Measurements from ENCODE around the gene PNMA6E.

Gene PNMA6E

DNA sequence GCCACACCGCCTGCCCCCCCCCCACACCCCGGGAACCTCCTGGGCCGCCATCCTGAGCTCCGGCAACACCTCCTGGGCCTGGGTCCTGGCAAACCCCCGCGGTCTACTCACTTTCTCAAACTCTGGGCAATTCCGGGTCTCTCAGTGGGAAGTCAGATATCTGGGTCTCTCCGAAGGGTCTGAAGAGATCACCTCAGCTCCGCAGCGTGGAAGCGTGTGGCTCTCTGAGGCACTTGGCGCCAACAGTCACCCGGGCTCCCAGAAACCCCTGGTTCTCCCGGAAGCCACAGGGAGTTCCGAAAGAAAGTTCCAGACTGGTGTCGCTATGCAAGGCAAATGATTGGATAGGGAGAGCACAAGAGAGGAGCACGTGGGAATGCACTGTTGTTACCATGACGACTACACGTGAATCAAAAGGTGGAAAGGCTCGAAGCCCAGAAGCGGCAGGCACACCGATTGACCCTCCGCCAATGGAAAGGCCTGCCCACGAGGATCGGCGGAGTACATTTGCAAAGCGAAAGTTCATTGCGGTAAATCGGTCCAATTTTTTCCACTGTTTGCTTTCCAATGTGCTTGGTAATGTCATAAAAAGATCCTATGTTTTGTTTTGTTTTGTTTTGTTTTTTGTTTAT is at the start of gene PNMA6E:
Gene PNMA6E, minus strand, starts transcription at position 218 of the 632 bp plus-strand sequence. CDS start 2,501 bp downstream, outside the sequence.
- no peak for DNase-seq

DNA sequence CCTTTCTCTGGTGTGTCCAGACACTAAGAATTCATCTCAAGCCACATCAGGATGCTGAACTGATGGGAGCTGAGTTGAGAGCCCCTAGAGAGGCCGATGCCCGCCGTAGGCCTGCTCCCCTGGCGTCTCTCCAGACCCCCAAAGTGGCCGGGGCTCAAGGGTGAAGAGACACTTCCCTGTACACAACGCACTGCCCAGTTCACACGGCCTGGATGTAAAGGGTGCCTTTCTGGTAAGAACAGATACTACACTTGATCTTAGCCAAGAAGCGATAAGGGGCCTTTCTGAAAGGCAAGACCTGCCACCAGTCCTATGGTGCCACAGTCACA is 49.8 kb upstream of the PNMA6E start:
- DNase-seq = no peak

DNA sequence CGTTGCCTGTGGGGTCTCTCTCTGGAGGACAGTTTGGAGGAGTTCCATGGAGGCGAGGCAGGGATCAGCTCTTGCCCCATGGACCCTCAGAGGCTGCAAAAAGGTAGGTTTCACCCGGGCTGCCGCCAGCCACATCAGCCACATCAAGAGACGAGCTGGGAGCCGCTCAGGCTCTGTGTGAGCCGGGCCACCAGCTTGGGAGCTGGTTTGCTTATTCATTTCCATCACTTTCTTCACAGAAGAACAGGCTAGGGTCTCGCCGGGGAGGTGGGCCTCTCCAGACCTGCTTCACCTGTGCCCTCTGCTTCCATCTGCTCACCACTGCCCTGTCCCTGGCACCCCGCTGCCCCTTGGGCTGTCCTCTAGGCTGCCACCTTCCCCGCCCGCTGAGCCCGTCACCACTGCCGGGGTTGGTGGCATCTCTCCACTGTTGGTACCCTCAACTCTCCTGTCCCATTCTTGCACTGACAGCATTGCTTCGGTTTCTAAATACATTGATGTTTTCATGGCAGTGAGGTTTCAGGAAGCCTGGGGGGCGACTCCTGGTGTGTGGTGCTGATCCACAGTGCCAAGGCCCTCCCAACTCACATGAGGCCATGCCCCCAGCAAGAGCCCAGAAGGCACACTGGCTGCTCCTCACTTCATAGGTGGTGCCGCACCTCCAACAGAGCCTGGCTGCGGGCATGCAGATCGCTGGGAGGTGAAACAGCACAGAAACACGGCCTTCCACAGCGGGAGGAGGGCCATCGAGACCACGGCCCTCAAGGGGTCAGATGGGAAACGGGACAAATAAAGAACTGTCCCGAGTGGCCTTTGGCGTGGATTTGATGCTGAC is 49.2 kb upstream of the PNMA6E start:
- DNase-seq = no peak

DNA sequence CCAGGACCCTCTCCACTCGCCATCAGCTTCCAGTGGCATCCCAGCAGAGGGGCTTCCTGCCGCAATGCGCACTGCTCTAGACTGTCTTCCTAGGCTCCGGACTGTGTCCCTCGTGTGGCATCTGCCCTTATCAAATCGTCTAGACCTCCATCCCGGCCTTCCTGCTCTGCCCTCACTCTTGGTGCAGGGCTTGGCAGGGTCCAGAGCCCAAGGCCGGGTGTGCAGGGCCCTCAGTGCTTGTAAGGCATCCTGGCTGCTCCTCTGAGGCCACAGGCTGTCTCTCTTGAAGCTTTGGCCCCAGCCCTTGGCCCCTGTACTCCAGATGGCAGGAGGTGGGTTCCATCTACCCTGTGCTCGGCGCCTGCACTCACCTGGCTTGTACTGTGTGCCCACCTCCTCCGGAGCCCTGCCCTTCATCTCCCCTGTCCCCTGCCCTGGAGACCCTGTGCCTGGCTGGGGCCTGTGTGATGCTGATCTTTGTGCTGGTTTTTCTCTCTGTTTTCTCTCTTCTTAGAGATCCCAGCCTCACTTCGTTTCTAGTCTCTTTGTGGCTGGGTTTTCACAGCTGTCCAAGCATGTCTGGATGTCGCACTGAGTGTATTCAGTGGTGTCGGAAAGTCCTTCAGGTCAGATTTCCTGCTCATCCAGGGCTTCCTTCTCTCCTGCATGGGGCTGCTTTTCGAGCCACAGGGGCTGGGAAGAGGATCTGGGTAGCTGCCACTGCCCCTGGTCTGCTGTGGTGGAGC is 48.4 kb upstream of the PNMA6E start:
- DNase-seq = no peak

DNA sequence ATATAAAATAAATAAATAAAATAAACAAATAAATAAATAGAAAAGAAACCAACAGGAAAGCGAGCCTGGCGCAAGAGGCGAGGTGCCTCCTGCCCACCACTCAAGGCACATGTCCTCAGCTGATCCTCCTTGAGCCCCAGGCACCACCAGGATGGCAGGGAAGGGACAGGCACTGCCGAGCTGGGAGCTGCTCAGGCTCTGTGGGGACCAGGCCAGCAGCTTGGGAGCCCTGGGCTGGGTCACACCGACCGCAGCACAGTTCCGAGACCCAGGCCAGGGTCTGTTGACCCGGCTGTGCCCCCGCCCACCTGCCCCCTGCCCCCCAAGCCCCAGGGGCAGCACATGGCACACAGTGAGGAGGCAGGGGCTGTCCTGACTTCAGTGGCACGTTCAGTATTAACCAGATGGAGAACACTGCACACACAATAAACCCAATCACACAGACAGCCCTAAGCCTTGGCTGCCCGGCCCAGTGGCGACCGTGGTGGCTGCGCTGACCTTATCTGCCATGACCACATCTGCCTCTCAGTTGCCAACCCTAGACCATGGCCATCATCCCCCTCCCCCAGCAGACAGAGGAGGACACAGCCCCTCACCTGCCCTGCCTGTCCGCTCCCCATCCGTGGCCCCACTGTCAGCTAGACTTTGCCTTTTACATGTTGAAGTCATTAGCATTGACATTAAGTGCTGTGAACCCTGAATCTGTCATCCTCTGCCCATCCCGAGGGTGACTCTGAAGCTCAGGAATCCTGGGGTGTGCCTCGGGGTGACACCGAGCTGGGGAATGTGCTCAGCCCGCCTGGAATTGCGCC is 47.6 kb upstream of the PNMA6E start:
- DNase-seq = no peak

DNA sequence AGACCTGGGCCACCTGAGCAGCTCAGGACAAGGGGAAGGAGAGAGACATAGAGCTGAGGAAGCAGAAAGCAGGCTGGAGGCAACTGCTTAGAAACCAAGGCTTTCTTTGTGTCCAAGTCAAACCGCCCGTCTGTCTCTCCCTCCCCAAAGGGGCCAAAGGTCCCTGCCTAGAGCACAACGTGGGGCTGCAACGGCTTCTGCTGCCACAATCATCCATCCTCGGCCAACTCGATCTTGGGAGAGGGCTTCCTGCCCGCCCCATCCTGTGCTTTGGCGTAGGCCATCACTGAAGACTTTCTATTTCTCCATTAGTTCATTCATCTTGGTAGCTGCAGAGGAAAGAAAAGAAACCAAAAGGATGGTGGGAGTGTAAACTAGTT is 46.4 kb upstream of the PNMA6E start:
- DNase-seq = no peak

DNA sequence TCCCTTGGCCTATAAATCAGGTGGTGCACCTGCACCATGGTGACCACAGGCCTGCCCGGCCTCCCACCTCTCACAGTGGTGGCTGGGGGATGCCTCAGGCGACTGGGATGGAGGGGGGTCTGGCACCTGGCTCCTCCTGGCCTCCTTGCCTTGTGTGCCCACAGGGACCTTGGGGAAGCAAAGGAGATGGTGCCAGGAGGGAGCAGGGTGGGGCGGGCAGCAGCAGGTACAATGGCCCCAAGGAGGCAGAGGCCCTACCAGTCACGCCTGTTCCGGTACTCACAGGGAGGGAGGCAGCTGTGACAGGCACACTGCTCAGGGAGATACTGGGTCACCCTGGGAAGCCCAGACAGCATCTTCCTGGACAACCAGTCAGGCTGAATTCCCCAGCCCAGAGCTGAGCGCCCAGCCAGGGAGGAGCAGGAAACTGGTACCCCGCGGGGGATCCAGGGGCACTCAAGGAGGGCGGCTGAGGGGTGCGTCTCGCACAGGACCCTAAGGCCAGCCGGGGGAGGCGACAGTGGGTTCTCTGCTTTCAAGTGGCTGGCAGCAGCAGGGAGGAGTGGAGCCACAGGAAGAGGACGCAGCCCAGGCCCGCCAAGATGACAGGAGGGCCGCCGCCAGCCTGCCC is 45.9 kb upstream of the PNMA6E start:
- DNase-seq = no peak

DNA sequence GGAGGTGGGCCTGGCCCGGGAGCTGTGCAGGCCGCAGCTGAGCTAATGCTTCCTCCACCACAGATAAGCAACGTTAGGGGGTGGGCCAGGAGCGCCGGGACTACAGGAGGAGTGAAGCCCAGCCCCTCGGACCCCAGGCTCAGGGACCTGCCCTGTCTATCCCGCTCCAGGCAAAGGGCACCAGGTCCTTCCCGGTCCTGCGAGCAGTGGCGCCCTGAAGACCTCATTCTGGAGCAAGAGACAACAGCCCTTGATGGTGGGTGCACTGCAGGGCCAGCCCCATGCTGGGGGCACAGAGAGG is 45.4 kb upstream of the PNMA6E start:
- no peak for DNase-seq

DNA sequence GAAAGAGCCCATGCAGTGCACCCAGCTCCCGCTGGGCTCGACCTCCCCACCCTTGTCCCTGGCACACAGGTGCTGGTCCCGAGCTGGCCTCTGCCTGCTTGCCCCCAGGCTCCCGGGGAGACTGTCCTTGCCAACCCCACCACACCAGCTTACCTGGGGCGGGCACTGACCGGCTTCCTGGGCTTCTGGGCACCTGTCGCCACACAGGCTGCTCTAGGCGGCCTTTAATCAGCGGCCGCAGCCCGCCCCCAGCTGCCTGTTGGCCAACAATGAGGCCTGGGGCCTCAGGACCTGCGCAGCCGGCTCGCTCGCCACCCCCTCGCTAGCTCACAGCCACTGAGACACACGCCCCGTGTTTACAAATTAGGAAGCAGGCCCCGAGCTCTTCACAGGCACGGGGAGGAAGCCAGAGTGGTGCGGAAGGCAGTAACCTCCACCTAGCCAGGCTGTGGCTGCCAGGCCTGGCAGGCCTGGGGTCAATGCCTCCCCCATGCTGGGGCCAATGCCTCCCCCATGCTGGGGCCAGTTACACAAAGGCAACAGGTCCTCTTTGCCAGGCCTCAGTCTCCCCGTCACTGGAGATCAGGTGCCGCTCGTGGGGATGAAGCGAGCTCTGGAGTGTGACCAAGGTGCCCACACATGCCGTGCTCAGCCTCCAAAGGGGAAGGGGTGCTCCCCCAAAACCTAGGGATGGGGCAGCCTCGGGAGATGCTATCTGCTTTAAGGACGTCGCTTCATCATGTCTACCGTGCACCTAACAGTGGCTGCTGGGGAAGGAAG is 44.9 kb upstream of the PNMA6E start, which contains the start of gene TREX2:
Gene TREX2, minus strand, starts transcription at position 201 of the 780 bp plus-strand sequence. CDS start 626 bp downstream, outside the sequence.
- no peak for DNase-seq

DNA sequence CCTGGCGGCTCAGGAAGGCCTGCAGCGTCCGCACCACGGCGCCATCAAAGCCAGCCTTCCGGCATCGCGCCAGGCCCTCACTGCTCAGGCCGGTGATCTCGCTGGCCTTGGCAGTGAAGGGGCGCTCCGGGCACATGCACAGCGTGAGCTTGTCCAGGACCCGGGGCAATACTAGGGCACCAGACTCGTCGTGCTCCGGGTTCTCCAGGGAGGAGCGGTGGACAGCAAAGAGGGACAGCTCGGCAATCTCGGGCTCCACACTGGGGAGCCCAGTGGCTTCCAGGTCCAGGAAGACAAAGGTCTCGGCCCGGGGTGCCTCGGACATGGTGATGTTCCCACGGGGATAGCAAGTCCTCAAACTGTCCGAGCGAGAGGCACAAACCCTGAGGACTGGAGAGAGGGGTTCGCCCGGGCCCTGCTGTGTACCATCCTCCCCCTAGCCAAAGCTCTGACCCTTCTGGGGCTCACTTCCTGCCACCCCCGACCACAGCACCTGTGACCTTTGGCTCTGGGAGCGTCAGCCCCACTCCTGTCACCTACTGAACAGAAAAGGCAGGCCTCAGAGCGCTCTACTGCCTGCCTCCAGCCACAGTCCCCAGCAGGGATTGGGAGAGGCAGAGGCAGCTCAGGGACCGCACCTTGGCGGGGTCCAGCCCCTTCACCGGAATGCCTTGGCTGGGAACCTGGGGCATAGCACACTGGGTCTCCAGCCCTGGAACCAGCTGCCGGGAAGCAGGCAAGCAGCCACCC is 44.1 kb upstream of the PNMA6E start:
- no peak for DNase-seq

DNA sequence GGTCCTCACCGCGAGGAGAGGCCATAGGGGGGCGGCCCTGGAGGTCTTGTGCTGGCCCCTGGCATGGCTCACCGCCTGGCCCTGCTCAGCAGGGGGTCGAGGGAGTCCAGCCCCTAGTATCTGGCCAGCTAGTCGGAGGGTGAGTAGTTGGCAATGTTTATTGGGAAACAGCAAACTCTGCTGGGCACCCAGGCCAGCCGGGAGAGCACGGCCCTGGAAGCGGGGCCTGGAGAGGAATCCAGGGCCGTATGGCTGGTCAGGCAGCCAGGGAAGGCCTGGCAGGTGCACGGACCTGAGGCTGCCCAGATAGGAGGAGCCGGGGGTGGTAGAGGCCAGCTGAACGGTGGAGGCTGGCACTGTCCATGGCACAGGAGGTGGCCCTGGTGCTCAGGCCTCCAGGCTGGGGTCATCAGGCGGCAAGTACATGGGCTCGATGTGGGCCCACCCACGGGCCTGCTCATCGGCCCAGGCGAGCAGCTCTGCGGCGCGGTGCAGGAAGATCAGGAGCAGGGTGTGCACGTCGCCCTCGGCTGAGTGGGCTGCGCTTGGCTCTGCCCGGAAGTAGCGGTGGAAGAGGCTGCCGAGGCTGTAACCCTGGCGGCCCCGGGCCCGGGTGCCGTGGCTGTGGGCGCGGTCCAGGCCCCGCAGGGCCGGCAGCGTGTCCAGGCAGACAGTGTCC is 43.3 kb upstream of the PNMA6E start:
- DNase-seq = no peak

DNA sequence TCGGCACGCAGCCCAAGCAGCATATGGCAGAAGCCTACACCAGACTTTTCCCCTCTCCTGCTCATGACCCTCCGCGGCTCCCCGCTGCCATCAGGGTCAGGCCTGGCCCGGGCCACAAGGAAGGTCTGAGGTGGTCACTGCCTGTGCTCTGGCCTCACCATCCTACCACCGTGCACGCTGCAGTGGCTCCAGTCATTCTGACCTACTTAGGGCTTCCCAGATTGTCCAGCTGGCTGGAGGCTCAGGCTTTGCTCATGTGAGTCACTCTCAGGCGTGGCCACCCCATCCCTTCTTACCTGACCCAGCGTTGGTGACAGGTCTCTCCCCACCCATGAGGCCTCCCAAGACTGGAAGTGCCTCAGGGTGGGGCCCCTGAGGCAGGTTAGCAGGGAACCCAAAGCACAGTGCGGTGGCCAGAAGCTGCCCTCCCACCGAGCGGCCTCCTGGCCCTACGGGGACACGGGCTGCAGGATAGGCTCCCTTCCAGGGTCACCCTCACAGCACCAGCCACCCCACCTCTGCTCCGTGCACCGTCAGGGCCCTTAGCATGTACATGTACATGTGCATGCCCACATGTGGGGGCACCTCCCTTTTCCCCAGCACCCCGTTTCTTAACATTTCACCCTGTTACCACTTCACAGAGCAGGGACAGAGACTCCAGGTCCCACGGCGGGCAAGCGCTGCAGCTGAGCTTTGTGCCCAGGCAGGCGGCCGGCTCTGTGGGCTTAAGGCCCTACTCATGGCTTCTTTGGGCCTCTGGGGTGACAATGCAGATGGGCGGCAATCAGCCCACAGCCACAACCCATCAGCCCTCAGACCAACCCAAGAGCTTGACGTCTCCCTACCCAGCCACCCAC is 42.6 kb upstream of the PNMA6E start:
- DNase-seq = no peak

DNA sequence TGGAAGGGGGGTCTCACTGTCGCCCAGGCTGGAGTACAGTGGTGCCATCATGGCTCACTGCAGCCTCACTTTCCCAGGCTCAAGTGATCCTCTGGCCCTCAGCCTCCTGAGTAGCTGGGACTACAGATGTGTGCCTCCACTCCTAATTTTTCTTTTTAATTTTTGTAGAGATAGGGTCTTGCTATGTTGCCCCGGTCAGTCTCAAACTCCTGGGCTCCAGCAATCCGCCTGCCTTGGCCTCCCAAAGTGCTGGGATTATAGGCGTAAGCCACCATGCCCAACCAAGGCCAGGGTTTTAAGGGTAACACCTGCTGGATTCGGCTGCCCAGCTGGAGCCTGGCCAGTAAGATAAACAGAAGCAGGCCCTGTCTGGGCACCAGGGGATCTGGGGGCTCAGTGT is 41.3 kb upstream of the PNMA6E start:
- DNase-seq = no peak

DNA sequence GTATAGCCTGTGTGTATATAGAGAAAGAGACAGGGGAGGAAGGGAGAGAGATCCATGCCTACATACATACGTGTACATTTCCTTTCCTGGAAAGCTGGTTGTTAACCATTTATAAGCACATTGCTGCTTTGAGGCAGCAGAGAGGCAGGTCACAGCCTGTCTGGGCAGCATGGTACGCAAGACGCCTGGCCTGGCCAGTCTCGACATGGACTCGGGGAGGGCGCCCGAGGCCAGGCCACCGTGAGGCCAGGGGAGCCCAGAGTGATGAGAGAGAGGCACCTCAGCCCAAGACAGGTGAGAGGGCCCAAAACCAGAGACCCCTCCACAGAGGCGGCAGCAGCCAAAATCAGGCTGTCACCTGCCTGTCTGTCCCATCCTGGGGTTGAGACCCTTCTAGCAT is 40.8 kb upstream of the PNMA6E start:
- DNase-seq = no peak

DNA sequence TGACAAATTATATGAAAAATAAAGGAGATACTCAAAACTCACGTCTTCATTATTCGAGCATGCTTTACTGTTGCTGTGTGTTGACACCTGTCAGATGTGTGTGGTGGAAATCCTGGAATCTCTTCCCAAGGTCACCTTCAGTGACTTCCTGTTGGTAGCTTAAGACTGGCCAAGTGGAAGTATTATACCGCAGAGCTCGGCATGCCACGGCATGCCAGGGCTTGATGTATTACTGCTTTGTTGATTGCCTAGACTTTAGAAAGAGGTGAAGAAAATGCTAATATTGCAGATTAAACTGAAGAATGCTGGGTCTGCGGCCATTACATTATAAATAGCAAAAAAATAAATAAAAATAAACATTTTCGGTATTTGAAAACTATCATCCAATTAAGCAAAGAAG is 40.1 kb upstream of the PNMA6E start:
- no peak for DNase-seq

DNA sequence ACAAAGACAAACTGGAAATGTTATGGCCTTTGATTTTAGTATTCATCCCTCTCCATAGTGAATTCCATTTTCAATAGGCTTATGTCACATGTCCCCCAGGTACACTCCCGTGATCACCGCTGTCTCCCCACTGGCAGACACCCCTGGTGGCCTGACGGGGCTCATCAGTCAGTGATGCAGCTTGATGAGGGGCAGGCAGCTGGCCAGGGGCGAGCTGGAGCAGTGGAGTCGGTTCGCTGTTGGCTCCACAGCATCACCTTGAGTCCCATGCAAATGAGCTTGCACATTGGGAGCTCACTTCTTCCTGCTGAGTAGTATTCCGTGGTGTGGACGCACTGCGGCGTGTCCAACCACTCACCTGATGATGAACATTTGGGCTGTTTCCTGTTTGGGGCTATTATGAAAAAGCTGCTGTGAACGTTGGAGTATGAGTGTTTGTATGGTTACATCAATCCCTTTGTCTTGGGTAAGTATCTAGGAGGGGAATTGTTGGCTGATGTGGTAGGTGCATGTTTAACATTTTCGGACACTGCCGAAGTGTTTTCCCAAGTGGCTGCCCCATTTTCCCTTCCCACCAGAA is 39.5 kb upstream of the PNMA6E start:
- no peak for DNase-seq

DNA sequence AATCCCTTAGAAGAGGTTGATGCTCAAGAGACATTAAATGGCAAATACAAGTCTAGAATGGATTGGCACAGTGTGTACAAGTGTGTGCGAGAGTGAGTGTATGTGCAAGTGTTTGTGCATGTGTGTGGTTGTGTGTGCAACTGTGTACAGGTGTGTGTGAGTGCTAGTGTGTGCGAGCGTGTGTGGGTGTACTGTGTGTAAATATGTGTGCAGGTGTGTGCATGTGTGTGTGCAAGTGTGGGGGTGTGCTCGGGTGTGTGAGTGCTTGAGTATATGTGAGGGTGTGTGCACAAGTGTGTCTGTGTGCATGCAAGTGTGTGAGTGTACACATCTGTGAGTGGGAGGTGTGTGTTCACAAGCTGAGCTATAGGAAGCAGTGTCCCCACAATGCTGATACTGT is 38.8 kb upstream of the PNMA6E start:
- DNase-seq = no peak

DNA sequence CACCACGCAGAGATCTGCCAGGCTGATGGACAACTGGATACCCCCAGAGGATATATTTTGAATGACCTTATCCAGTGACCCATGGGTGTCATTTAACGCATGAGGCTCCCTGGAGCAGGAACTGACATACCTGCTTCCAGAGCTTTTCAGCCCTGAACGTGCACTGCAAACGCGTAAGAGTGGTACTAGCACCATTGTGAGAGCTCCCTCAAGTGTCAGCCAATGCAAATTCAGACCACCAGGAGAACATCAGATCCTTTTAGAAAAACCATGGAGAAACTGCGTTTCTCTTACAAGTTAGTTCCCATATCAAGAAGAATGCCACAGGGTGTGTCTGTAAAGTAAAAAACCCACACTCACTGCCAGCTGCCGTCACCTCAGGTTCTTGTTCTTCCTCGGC is 37.4 kb upstream of the PNMA6E start:
- no peak for DNase-seq

DNA sequence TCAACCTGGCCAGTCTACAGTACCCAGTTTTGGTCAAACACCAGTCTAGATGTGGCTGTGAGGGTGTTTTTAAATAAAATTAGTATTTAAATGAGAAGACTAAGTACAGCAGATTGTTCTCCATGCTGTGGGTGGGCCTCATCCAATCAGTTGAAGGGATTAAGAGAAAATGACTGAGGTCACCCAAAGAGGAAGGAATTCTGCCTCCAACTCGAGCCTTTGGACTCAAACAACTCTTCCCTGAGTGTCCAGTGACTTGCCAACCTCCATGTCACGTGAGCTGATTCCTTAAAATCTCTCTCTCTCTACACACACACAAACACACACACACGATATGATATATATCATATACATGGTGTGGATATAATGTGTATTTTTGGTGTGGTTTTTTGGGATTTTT is 34.7 kb upstream of the PNMA6E start:
- no peak for DNase-seq

Measured in NK-92 treated with Interleukin-12 subunit alpha and Interleukin-12 subunit beta, amount 100 ng/mL, for 24 hours (cell line).